GM12891 (cell line): ENCODE measurements around the gene ZNF655.

Source experiments
- POLR2A ChIP-seq: IDR thresholded peaks from 2 replicates; pipeline ENCODE4 v1.6.1; 2011; ENCODE audit warnings: low read depth, low read length, control low read depth
- POLR2AphosphoS5 ChIP-seq: IDR thresholded peaks from 2 replicates; pipeline ENCODE4 v1.6.1; 2011; ENCODE audit warnings: low read depth, low read length, control low read depth
- POU2F2 ChIP-seq: IDR thresholded peaks from 2 replicates; pipeline ENCODE4 v1.6.1; 2011; ENCODE audit warnings: low read depth, mild to moderate bottlenecking, control low read depth, low read length, moderate library complexity
- TAF1 ChIP-seq: IDR thresholded peaks from 2 replicates; pipeline ENCODE4 v1.6.1; 2011; ENCODE audit warnings: low read depth, low read length, control low read depth

DNA sequence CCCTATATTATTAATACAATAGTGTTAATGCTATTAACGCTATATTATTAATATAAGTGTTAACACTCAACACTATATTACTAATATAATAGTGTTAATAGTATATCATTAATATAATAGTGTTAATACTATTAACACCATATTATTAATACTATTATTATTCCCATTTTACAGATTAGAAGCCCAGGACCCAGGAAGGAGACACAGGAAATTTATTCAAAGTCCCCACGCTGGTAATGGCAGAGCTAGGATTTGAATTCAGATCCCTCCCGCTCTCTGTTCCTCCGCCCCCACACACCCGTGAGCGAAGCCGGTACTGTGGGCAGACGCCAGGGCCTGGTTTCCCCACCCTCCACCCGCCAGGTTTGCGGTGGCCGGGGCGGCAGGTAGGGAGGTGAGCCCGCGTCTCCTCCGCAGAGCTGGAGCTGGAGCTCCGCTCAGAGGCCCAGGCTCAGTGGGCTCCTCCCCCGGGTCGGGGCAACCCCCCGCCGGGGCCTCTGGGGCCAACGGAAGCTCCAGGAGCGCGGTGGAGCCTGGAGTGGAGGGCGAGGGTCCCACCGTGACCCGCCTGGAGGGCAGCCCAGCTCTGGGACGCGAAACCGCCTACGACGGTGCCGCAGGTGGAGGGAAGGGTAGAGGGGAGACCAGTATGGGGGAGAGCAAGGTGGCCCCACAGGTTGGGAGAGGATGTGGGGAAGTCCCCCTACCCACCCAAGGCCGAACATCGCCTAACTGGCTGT lies 39.5 kb downstream of the ZNF655 start, which contains the start of gene TMEM225B:
- no peak for TF ChIP-seq POLR2A
- TF ChIP-seq POLR2AphosphoS5, result no peak
- TF ChIP-seq TAF1, result no peak
- TF ChIP-seq POU2F2, result no peak
